T-helper 17 cell (primary cell): ENCODE data around the gene PPIL3. TPM values are rescaled to one million over a fixed set of nuclear protein-coding genes. Genes with fewer than 3 reads are reported as not detected.
A peak's percentile ranks its signal among the peaks of the same experiment; 100 is the strongest.

Experiments used
- ATAC-seq: fragments of 150-1000 bp; cut with Tn5 transposase; 2 replicates; pipeline ENCODE4 v1.10.0; 2021; ENCODE audit warnings: mild to moderate bottlenecking, moderate library complexity
- DNase-seq, 3 donors: peaks; one replicate each; pipeline versions ENCODE4 v3.0.0 to v3.0.0-alpha.2; 2020 to 2021
- H3K9me3 ChIP-seq: one replicate; pipeline ENCODE4 v1.7.0; 2013; ENCODE audit warnings: low read length, mild to moderate bottlenecking; ENCODE audit not compliant: control insufficient read depth, poor library complexity, severe bottlenecking
- H3K27ac Mint-ChIP-seq: one replicate; pipeline ENCODE4 v1.8.0; 2022; ENCODE audit warnings: mild to moderate bottlenecking, moderate library complexity, mixed read lengths
- H3K27me3 Mint-ChIP-seq: one replicate; pipeline ENCODE4 v1.8.0; 2022; ENCODE audit warnings: mixed read lengths
- H3K36me3 Mint-ChIP-seq: one replicate; pipeline ENCODE4 v1.8.0; 2022; ENCODE audit warnings: low read depth, mixed read lengths
- H3K4me1 Mint-ChIP-seq: one replicate; pipeline ENCODE4 v1.8.0; 2022; ENCODE audit warnings: mild to moderate bottlenecking, mixed read lengths
- H3K4me3 Mint-ChIP-seq: one replicate; pipeline ENCODE4 v1.8.0; 2022; ENCODE audit warnings: mild to moderate bottlenecking, moderate library complexity, mixed read lengths
- total RNA-seq, 4 donors: library from RNA in 2 of 4; stranded (reverse) in 2 of 4; gene quantifications; one replicate each; pipeline ENCODE4 v1.2.3 and lab custom pipeline; 2022 to 2026

The PPIL3 gene
- total RNA-seq, 2 donors from 2014 or later, result 22.1 to 25.7 TPM

DNA sequence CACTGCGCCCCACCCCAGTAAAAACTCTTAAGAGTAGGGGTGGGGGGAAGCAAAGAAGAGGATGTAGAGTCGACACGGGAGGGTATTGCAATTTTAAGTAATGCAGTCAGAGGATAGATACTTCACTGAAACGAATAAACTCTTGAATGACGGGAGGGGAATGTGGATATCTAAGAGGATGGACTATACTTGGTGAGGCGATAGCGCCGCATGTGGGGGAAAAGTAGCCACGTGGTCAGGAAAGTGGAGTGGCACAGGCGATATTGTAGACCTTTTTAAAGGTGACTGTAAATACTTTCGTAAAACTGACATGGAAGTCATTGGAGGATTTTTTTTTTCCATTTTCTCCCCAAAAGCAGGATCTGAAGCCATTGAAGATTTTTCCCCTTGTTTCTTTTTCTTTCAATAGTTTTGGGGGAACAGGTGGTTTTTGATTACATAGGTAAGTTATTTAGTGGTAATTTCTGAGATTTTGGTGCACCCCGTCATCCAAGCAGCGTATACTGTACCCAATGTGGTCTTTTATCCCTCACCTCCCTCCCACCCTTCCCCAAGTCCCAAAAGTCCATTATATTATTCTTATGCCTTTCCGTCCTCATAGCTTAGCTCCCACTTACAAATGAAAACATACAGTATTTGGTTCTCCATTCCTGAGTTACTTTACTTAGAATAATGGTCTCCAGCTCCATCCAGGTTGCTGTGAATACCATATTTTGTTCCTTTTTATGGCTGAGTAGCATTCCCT is 38.2 kb downstream of the PPIL3 start:
- peaks cover 10% of the 10 kb centered on the region for H3K4me1 Mint-ChIP-seq
- H3K36me3 Mint-ChIP-seq, result peaks cover 5% of the 10 kb centered on the region
- no peak for DNase-seq
- peak overlapping the region; percentile 72 for H3K4me3 Mint-ChIP-seq
- peak; percentile 4 for ATAC-seq
- no peaks in the 10 kb centered on the region for H3K9me3 ChIP-seq
- no peaks in the 10 kb centered on the region for H3K27me3 Mint-ChIP-seq
- peak overlapping the region; percentile 93 for H3K27ac Mint-ChIP-seq

DNA sequence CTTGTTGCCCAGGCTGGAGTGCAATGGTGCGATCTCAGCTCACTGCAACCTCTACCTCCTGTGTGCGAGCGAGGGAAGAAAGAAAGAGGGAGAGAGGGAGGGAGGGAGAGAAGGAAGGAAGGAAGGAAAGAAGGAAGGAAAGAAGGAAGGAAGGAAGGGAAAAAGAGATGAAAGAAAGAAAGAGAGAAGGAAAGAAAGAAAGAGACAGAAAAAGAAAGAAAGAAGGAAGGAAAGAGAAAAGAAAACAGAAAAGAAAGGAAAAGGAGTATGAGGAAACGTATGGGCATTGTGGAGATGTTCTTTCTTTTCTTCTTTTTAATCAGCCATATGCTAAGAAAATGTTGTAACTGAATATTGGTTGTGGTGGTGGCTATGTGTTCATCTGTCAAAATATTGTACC is 40.9 kb downstream of the PPIL3 start:
- no peak for DNase-seq
- no peaks in the 10 kb centered on the region for H3K9me3 ChIP-seq
- ATAC-seq, result no peak
- Mint-ChIP-seq H3K36me3 (peaks cover 2% of the 10 kb centered on the region), H3K27me3 (no peaks in the 10 kb centered on the region), H3K4me3 (no peak overlapping the region), H3K4me1 (peaks cover 8% of the 10 kb centered on the region), H3K27ac (no peak overlapping the region)

- H3K4me1 Mint-ChIP-seq, result peaks cover 8% of the 10 kb centered on the region
- no peak overlapping the region for H3K4me3 Mint-ChIP-seq
- DNase-seq (no peak), ATAC-seq (no peak)
- H3K36me3 Mint-ChIP-seq, result peaks cover 1% of the 10 kb centered on the region
- no peaks in the 10 kb centered on the region for H3K9me3 ChIP-seq
- no peaks in the 10 kb centered on the region for H3K27me3 Mint-ChIP-seq
- no peak overlapping the region for H3K27ac Mint-ChIP-seq
Observed at GRCh38 chr2:200847269-200847668, 41.6 kb downstream of the PPIL3 start.

DNA sequence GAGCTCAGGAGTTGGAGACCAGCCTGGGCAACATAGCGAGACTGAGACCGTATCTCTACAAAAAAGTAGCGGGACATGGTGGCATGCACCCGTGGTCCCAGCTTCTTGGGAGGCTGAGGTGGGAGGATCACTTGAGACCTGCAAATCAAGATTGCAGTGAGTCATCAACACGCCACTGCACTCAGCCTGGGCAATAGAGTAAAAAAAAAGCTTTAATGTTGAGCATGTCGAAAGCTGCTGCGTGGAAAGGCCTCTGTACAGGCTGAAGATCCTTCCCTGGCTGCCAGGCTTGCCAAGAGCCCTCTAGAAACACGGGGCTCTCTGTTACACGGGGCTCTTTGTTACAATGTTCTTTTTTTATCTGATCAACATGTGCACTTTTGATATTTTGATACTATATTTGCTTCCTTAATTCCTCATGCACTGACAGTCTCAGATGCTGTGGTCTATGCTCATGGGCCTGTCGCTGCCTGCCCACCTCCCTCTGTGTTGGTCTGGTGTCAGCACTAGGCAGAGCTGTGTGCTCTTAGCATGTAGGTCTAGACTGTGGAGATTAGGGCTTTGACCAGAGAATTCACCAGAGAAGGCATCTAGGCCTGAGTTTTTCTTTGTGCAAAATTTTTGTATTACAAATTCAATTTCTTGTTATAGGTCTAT is 43.1 kb downstream of the PPIL3 start:
- Mint-ChIP-seq H3K27me3 (no peaks in the 10 kb centered on the region), H3K4me1 (peaks cover 5% of the 10 kb centered on the region), H3K36me3 (no peaks in the 10 kb centered on the region), H3K4me3 (no peak overlapping the region), H3K27ac (no peak overlapping the region)
- no peaks in the 10 kb centered on the region for H3K9me3 ChIP-seq
- DNase-seq, result no peak
- ATAC-seq, result no peak

- no peaks in the 10 kb centered on the region for H3K27me3 Mint-ChIP-seq
- no peaks in the 10 kb centered on the region for H3K9me3 ChIP-seq
- H3K36me3 Mint-ChIP-seq, result no peaks in the 10 kb centered on the region
- no peak overlapping the region for H3K4me3 Mint-ChIP-seq
- no peak overlapping the region for H3K27ac Mint-ChIP-seq
- peaks cover 5% of the 10 kb centered on the region for H3K4me1 Mint-ChIP-seq
- no peak for ATAC-seq
- DNase-seq, result no peak
Observed at GRCh38 chr2:200845194-200845593, 43.7 kb downstream of the PPIL3 start.

- no peak for DNase-seq
- no peak overlapping the region for H3K27ac Mint-ChIP-seq
- H3K27me3 Mint-ChIP-seq, result no peaks in the 10 kb centered on the region
- H3K36me3 Mint-ChIP-seq, result no peaks in the 10 kb centered on the region
- peaks cover 5% of the 10 kb centered on the region for H3K4me1 Mint-ChIP-seq
- no peaks in the 10 kb centered on the region for H3K9me3 ChIP-seq
- no peak for ATAC-seq
- H3K4me3 Mint-ChIP-seq, result no peak overlapping the region
Observed at GRCh38 chr2:200843993-200844948, 44.6 kb downstream of the PPIL3 start.

DNA sequence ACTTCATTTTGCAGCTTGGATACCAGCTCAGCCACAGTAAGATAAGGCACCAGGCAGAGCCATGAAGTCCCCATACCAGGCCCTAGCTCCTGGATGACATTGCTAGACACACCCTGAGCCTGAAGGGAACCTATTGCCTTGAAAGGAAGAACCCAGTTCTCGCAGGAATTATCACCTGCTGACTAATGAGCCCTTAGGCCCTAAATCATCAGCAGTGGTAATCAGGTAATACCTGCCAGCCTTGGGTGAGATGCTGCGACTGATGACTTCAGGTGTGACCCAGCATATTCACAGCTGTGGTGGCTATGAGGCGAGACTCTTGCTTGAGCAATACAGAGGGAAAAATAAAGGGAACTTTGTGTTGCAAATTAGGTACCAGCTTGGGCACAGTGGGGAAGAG is 49.4 kb downstream of the PPIL3 start:
- H3K27me3 Mint-ChIP-seq, result no peaks in the 10 kb centered on the region
- no peak for ATAC-seq
- no peaks in the 10 kb centered on the region for H3K4me1 Mint-ChIP-seq
- H3K4me3 Mint-ChIP-seq, result no peak overlapping the region
- H3K9me3 ChIP-seq, result no peaks in the 10 kb centered on the region
- no peaks in the 10 kb centered on the region for H3K36me3 Mint-ChIP-seq
- no peak overlapping the region for H3K27ac Mint-ChIP-seq
- DNase-seq, result no peak

DNA sequence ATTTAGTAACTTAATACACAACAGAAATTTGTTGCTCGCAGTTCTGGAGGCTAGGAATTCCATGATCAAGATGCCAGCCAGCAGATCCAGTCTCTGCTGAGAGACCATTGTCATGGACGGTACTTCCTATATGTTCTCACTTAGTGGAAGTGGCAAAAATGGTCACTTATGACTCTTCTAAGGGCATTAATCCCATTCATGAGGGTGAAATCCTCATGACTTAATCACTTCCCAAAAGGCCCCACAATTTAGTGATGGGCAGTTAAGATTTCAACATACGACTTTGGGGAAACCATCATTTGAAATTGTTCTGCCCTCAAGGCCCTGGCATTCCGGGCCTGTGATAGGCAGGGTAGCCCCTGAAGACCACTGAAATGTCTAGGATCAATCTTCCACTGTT is 54.2 kb downstream of the PPIL3 start:
- Mint-ChIP-seq H3K4me1 (no peaks in the 10 kb centered on the region), H3K27ac (no peak overlapping the region), H3K4me3 (no peak overlapping the region), H3K27me3 (no peaks in the 10 kb centered on the region), H3K36me3 (no peaks in the 10 kb centered on the region)
- H3K9me3 ChIP-seq, result no peaks in the 10 kb centered on the region
- DNase-seq (no peak), ATAC-seq (no peak)

DNA sequence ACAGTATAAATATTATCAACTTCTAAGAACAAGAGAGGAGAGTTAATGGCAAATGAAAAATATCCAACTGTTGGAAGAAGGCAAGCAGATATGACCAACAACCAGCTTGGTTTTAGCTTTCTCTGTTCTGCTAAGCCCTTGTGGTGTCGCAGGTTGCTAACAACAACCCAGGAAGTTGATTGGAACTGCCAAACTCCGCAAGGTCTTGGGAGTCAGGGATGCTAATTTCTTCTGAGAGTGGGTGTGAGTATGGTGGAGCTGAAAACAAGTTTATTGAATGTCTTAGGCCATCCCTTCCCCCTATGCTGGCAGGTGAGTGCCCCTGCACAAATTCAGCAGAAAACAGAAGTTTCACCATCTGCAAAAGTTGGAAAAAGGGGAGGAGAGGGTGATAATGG is 59.6 kb downstream of the PPIL3 start:
- ATAC-seq, result no peak
- Mint-ChIP-seq H3K27ac (no peak overlapping the region), H3K4me3 (no peak overlapping the region), H3K4me1 (peaks cover 4% of the 10 kb centered on the region), H3K27me3 (no peaks in the 10 kb centered on the region), H3K36me3 (no peaks in the 10 kb centered on the region)
- no peak for DNase-seq
- H3K9me3 ChIP-seq, result no peaks in the 10 kb centered on the region

DNA sequence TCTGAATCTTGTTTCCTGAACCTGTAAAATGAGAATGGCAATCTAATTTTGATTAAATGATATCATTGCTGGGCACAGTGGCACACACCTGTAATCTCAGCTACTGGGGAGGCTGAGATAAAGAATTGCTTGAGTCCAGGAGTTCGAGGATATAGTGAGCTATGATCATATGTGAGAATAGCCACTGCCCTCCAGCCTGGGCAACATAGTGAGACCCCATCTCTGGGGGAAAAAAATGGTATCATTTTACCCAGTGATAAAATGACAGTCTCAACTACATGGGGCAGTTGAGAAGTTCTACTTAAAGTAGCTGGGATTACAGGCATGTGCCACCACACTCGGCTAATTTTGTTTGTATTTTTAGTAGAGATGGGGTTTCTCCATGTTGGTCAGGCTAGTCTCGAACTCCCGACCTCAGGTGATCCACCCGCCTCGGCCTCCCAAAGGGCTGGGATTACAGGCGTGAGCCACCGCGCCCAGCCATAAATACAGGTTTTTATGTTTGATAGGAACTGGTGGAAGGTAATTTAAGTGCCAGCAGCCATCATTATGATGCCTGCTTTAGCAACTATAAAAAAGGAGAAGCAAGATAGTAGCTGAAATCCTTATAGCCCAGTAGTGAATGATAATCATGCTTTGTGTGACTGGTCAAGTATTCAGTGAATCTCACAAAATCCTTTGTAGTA is 60.2 kb downstream of the PPIL3 start:
- no peaks in the 10 kb centered on the region for H3K27me3 Mint-ChIP-seq
- no peaks in the 10 kb centered on the region for H3K9me3 ChIP-seq
- H3K4me3 Mint-ChIP-seq, result no peak overlapping the region
- DNase-seq, result no peak
- no peaks in the 10 kb centered on the region for H3K36me3 Mint-ChIP-seq
- no peak overlapping the region for H3K27ac Mint-ChIP-seq
- ATAC-seq, result peak; percentile 19
- H3K4me1 Mint-ChIP-seq, result peaks cover 4% of the 10 kb centered on the region

GRCh38 chr2:200828104-200828503 is 60.8 kb downstream of the PPIL3 start:
- no peaks in the 10 kb centered on the region for H3K27me3 Mint-ChIP-seq
- H3K4me1 Mint-ChIP-seq, result peaks cover 4% of the 10 kb centered on the region
- H3K9me3 ChIP-seq, result no peaks in the 10 kb centered on the region
- H3K27ac Mint-ChIP-seq, result peak overlapping the region; percentile 56
- DNase-seq (no peak), ATAC-seq (peak; percentile 16)
- H3K36me3 Mint-ChIP-seq, result no peaks in the 10 kb centered on the region
- H3K4me3 Mint-ChIP-seq, result no peak overlapping the region

GRCh38 chr2:200821686-200822245 is 67.1 kb downstream of the PPIL3 start:
- Mint-ChIP-seq H3K27me3 (no peaks in the 10 kb centered on the region), H3K4me1 (peaks cover 14% of the 10 kb centered on the region), H3K4me3 (no peak overlapping the region), H3K27ac (no peak overlapping the region), H3K36me3 (peaks cover 13% of the 10 kb centered on the region)
- DNase-seq, result no peak
- H3K9me3 ChIP-seq, result no peaks in the 10 kb centered on the region
- ATAC-seq, result no peak
